Calu3 (cell line): ENCODE results near the gene SLC51A. TPM values are rescaled to one million over a fixed set of nuclear protein-coding genes. Genes with fewer than 3 reads are reported as not detected.

Source experiments
- BruUV-seq: library from RNA; stranded (reverse); fragments of 400-500 nt; replicated peaks from 2 replicates; lab custom pipeline; 2021; lab: Mats Ljungman, UMichigan
- CTCF ChIA-PET: fragments of 300-600 bp; sonication (Branson Sonifier 250); formaldehyde crosslinking; loops from one replicate; lab custom pipeline; 2022; ENCODE audit warnings: antibody characterized with exemption; lab: Charles Lee
- DNase-seq: peaks from one replicate; pipeline ENCODE4 v3.0.0; 2022
- H3K27ac Mint-ChIP-seq: one replicate; pipeline ENCODE4 v1.8.0; 2022; ENCODE audit warnings: mixed read lengths; ENCODE audit not compliant: unreplicated experiment
- H3K27me3 Mint-ChIP-seq: one replicate; pipeline ENCODE4 v1.8.0; 2022; ENCODE audit warnings: mixed read lengths; ENCODE audit not compliant: unreplicated experiment
- H3K36me3 Mint-ChIP-seq: one replicate; pipeline ENCODE4 v1.8.0; 2022; ENCODE audit warnings: mild to moderate bottlenecking, moderate library complexity, mixed read lengths; ENCODE audit not compliant: insufficient read depth, unreplicated experiment
- H3K4me1 Mint-ChIP-seq: one replicate; pipeline ENCODE4 v1.8.0; 2022; ENCODE audit warnings: mild to moderate bottlenecking, low read depth, mixed read lengths; ENCODE audit not compliant: unreplicated experiment
- H3K4me3 Mint-ChIP-seq: one replicate; pipeline ENCODE4 v1.8.0; 2022; ENCODE audit warnings: mild to moderate bottlenecking, low read depth, moderate library complexity, mixed read lengths; ENCODE audit not compliant: unreplicated experiment
- H3K9me3 Mint-ChIP-seq: one replicate; pipeline ENCODE4 v1.8.0; 2022; ENCODE audit warnings: low read depth, mixed read lengths; ENCODE audit not compliant: unreplicated experiment
- intact Hi-C: fragments of 100-400 bp; cut with micrococcal nuclease; formaldehyde crosslinking; loops from one replicate; pipeline ENCODE4 v1.10.0; 2022; ENCODE audit not compliant: unreplicated experiment
- total RNA-seq: library from RNA; stranded (reverse); gene quantifications from 2 replicates; pipeline ENCODE4 v1.2.3, GENCODE V29; 2022
- TF ChIP-seq, protein P1 (sequence below): fragments of 200-600 bp; IDR thresholded peaks from one replicate; pipeline ENCODE4 v1.8.0; 2022; ENCODE audit warnings: antibody characterized with exemption; ENCODE audit not compliant: unreplicated experiment

Gene SLC51A
- total RNA-seq, 1 experiment from 2014 or later: not detected

DNA sequence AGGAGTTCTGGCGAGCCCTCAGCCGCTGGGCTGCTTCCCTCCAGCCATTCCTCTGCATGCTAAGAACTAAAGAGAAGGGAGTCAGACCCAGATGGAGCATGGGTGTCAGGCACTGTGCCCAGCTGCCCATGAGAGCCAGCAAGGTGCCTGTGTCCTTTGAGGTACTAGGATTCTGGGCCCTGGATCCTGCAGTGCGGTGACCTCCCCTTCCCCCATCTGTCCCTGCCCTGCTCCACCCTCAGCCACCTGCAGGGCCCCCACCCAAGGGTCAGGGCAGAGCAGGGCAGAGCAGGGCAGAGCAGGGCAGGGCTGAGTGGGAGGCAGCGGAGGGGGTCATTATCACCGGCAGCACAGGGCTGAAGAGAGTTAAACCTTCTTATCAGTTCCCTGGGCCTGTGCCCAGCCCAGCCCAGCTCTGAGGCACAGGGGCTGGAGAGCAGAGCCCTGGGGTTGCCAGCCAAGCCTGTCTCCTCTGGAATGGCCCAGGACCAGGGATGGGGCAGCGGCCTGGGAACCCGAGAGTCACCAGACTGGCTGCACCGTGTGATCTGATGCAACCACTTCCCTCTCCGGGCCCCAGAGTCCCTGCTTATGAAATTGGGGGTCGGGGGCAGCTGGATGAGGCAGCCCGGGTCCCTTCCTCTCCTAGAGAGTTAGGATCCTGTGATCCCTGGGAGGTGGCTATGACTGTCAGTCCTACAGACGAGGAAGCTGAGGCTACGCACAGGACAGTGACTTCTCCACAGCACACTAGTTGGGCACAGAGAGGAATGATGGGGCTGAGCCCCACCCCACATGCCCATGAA is 22.4 kb upstream of the SLC51A start:
- no peaks in the 10 kb centered on the region for H3K27me3 Mint-ChIP-seq
- H3K36me3 Mint-ChIP-seq: no peaks in the 10 kb centered on the region
- no peak for DNase-seq
- TF ChIP-seq, protein P1, sequence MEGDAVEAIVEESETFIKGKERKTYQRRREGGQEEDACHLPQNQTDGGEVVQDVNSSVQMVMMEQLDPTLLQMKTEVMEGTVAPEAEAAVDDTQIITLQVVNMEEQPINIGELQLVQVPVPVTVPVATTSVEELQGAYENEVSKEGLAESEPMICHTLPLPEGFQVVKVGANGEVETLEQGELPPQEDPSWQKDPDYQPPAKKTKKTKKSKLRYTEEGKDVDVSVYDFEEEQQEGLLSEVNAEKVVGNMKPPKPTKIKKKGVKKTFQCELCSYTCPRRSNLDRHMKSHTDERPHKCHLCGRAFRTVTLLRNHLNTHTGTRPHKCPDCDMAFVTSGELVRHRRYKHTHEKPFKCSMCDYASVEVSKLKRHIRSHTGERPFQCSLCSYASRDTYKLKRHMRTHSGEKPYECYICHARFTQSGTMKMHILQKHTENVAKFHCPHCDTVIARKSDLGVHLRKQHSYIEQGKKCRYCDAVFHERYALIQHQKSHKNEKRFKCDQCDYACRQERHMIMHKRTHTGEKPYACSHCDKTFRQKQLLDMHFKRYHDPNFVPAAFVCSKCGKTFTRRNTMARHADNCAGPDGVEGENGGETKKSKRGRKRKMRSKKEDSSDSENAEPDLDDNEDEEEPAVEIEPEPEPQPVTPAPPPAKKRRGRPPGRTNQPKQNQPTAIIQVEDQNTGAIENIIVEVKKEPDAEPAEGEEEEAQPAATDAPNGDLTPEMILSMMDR: no peak
- CTCF ChIA-PET: interaction anchor here (1.1 kb wide), 1 partner anchor 121 kb away, joined by 3 read pairs; no protein-coding TSS in a partner anchor
- no peak overlapping the region for H3K27ac Mint-ChIP-seq
- intact Hi-C loops: loop anchor here (2.0 kb wide), 1 partner anchor 173 kb away; no protein-coding TSS in a partner anchor
- no TSS peak for BruUV-seq
- no peak overlapping the region for H3K4me3 Mint-ChIP-seq
- no peaks in the 10 kb centered on the region for H3K4me1 Mint-ChIP-seq
- H3K9me3 Mint-ChIP-seq: no peaks in the 10 kb centered on the region

DNA sequence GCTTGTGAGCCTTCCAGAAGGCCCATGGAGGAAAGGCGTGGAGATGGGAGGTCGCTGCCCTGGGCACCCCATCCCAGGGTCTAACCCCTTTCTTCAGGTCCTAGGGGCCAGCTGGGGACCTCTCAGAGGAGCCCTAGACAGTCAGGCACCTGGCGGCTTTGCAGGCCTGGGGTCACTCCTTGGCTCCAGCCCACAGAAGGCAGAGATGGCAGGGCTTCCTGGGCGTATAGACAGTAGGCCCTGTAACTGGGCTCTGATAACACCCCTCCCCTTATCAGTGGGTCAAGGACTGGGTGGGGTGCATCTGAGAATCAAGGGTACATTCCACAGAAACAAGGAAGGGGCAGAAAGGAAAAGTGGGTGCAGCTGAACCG is 21.8 kb upstream of the SLC51A start:
- no peak for DNase-seq
- Mint-ChIP-seq H3K4me1 (no peaks in the 10 kb centered on the region), H3K4me3 (no peak overlapping the region), H3K9me3 (no peaks in the 10 kb centered on the region), H3K36me3 (no peaks in the 10 kb centered on the region), H3K27me3 (no peaks in the 10 kb centered on the region), H3K27ac (no peak overlapping the region)
- TF ChIP-seq, protein P1: no peak
- BruUV-seq: no TSS peak
- intact Hi-C loops: loop anchor here (2.0 kb wide), 1 partner anchor 174 kb away; no protein-coding TSS in a partner anchor
- CTCF ChIA-PET: interaction anchor here (1.1 kb wide), 1 partner anchor 122 kb away, joined by 3 read pairs; no protein-coding TSS in a partner anchor

DNA sequence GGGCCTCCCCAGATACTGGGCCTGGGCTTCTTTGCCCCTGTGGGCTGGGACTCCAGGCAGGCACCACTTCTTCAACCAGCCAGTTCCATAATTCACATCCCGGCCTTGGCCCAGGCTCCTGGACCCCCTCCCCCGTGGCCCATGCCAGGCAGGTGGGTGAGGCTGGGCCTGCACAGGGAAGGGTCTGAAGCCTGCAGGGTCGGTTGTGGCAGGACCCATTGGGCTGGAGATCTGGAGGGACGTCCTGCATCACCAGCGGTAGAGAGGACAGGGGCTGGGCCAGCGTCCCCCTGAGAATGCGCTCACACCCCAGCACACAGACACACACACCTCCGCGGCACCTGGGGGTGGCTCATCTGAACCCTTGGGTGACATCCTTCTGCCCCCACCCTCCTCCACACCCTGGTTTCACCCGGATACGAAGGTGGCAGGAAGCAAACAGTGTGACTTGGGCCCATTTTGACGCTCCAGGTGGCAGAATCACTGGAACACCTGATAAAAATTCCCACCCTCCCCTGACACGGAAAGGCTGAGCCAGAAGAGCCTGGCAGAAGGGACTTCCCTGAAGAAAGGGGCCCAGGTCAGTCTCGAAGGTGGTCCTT is 20.6 kb upstream of the SLC51A start:
- TF ChIP-seq, protein P1: no peak
- H3K36me3 Mint-ChIP-seq: no peaks in the 10 kb centered on the region
- CTCF ChIA-PET: interaction anchor here (1.5 kb wide), 1 partner anchor 122 kb away, joined by 6 read pairs; no protein-coding TSS in a partner anchor
- no peaks in the 10 kb centered on the region for H3K9me3 Mint-ChIP-seq
- H3K4me3 Mint-ChIP-seq: no peak overlapping the region
- no TSS peak for BruUV-seq
- intact Hi-C loops: loop anchor here (2.0 kb wide), 3 partner anchors 123 to 175 kb away; no protein-coding TSS in a partner anchor
- H3K27me3 Mint-ChIP-seq: no peaks in the 10 kb centered on the region
- H3K4me1 Mint-ChIP-seq: no peaks in the 10 kb centered on the region
- DNase-seq: no peak
- H3K27ac Mint-ChIP-seq: no peak overlapping the region

DNA sequence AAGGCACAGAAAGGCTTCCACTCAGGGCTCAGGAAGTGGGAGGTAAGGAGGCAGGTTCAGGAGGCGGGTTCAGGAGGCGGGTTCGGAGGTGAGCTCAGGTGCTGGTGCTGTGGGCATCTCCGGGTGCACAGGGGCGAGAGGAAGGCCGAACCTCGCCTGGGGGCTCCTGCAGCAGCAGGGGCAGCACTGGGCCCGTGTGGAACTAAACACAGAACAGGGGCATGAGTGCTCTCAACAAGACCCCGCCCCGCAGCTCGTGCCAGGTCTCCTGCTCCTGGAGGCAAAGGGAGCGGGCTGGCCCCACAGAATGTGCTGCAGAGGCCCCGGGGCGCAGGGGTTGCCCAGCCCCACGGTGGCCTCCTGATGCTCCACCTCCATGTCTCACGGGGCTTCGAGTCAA is 18.8 kb upstream of the SLC51A start:
- no peaks in the 10 kb centered on the region for H3K9me3 Mint-ChIP-seq
- no TSS peak for BruUV-seq
- H3K4me1 Mint-ChIP-seq: no peaks in the 10 kb centered on the region
- TF ChIP-seq, protein P1: no peak
- intact Hi-C loops: loop anchor here (2.0 kb wide), 2 partner anchors 125 to 171 kb away; no protein-coding TSS in a partner anchor
- H3K27me3 Mint-ChIP-seq: peaks cover 6% of the 10 kb centered on the region
- CTCF ChIA-PET: interaction anchor here (1.5 kb wide), 1 partner anchor 124 kb away, joined by 6 read pairs; no protein-coding TSS in a partner anchor
- no peaks in the 10 kb centered on the region for H3K36me3 Mint-ChIP-seq
- no peak overlapping the region for H3K4me3 Mint-ChIP-seq
- H3K27ac Mint-ChIP-seq: no peak overlapping the region
- DNase-seq: no peak
